Stomach smooth muscle (tissue), 2 donors: ENCODE results near the gene TBL1Y.

Experiments
- H3K27ac ChIP-seq: one replicate; pipeline ENCODE4 v1.7.0; 2013; ENCODE audit warnings: mild to moderate bottlenecking, low read length, inconsistent platforms
- H3K27me3 ChIP-seq, 2 donors: one replicate each; pipeline ENCODE4 v1.7.0; 2013; ENCODE audit warnings: low read length in 2 of 2; ENCODE audit not compliant: insufficient read depth in 2 of 2, control insufficient read depth in 1 of 2
- H3K36me3 ChIP-seq, 2 donors: one replicate each; pipeline ENCODE4 v1.7.0; 2013; ENCODE audit warnings: low read length in 2 of 2; ENCODE audit not compliant: control insufficient read depth in 2 of 2, insufficient read depth in 2 of 2
- H3K4me1 ChIP-seq: one replicate; pipeline ENCODE4 v1.7.0; 2013; ENCODE audit warnings: low read length; ENCODE audit not compliant: control insufficient read depth, insufficient read depth
- H3K4me3 ChIP-seq, 2 donors: one replicate each; pipeline ENCODE4 v1.7.0; 2013; ENCODE audit warnings: low read length in 2 of 2
- H3K9ac ChIP-seq, 2 donors: one replicate each; pipeline ENCODE4 v1.7.0; 2013; ENCODE audit warnings: low read length in 2 of 2, mild to moderate bottlenecking in 1 of 2
- H3K9me3 ChIP-seq, 2 donors: one replicate each; pipeline ENCODE4 v1.7.0; 2013; ENCODE audit warnings: low read length in 2 of 2; ENCODE audit not compliant: control insufficient read depth in 2 of 2
- donor health status: healthy.
- donor health status: Pancreatic carcinoma.

Gene TBL1Y

GRCh38 chrY:7125136-7126056, 214.9 kb downstream of the TBL1Y start:
- H3K27me3 ChIP-seq: no peaks in the 10 kb centered on the region
- no peak overlapping the region for H3K4me3 ChIP-seq
- H3K9ac ChIP-seq: no peak overlapping the region
- no peak overlapping the region for H3K27ac ChIP-seq
- H3K4me1 ChIP-seq: no peaks in the 10 kb centered on the region
- H3K36me3 ChIP-seq: no peaks in the 10 kb centered on the region
- no peaks in the 10 kb centered on the region for H3K9me3 ChIP-seq

GRCh38 chrY:7128211-7128610, 217.7 kb downstream of the TBL1Y start:
- Histone ChIP-seq H3K9ac (no peak overlapping the region), H3K4me1 (no peaks in the 10 kb centered on the region), H3K36me3 (no peaks in the 10 kb centered on the region), H3K4me3 (no peak overlapping the region), H3K27me3 (no peaks in the 10 kb centered on the region), H3K9me3 (no peaks in the 10 kb centered on the region), H3K27ac (no peak overlapping the region)
